Uterus (tissue), 4 donors: ENCODE results near the gene KIN. TPM values are rescaled to one million over a fixed set of nuclear protein-coding genes. Genes with fewer than 3 reads are reported as not detected.

Source experiments
- DNase-seq, 2 donors: peaks; one replicate each; pipeline ENCODE4 v3.0.0-alpha.2; 2019 to 2020
- H3K27ac ChIP-seq, 2 donors: fragments of 200-600 bp; sonication (generic); 1 replicate in 1 of 2; 2 replicates in 1 of 2; pipeline ENCODE4 v1.5.1; 2016 to 2018
- H3K27me3 ChIP-seq, 2 donors: fragments of 200-600 bp; sonication (generic); one replicate each; pipeline ENCODE4 v1.5.1; 2018 to 2019; ENCODE audit warnings: control low read depth in 1 of 2
- H3K36me3 ChIP-seq, 2 donors: fragments of 200-600 bp; sonication (generic); one replicate each; pipeline ENCODE4 v1.5.1; 2019; ENCODE audit warnings: control low read depth in 1 of 2
- H3K4me1 ChIP-seq, 2 donors: fragments of 200-600 bp; sonication (generic); one replicate each; pipeline ENCODE4 v1.5.1; 2018 to 2019; ENCODE audit warnings: control low read depth in 1 of 2
- H3K4me3 ChIP-seq, 2 donors: fragments of 200-600 bp; sonication (generic); 1 replicate in 1 of 2; 2 replicates in 1 of 2; pipeline ENCODE4 v1.5.1; 2018 to 2019; ENCODE audit warnings: mild to moderate bottlenecking in 1 of 2
- H3K9me3 ChIP-seq, 2 donors: fragments of 200-600 bp; sonication (generic); one replicate each; pipeline ENCODE4 v1.5.1; 2019; ENCODE audit warnings: control low read depth in 1 of 2
- POLR2A ChIP-seq, 2 donors: fragments of 450-650 bp; IDR thresholded peaks; one replicate each; pipeline ENCODE4 v1.6.1; 2016; ENCODE audit warnings: antibody characterized with exemption in 2 of 2, mild to moderate bottlenecking in 1 of 2, moderate library complexity in 1 of 2
- intact Hi-C: fragments of 100-400 bp; cut with DNase I; formaldehyde crosslinking; loops from one replicate; pipeline ENCODE4 v1.15.1; 2023; ENCODE audit warnings: low total_unique reads
- total RNA-seq, 4 donors: library from RNA; depleted of rRNA in 3 of 4; stranded (reverse); fragments of >200 nt in 3 of 4; gene quantifications; one replicate each; pipeline versions ENCODE4 v1.1.0 to v1.2.4, GENCODE V29; 2014 to 2023
- TF ChIP-seq, protein P1 (sequence below), 4 experiments: fragments of 200-600 bp in 2 of 4; fragments of 450-650 bp in 2 of 4; sonication (generic) in 2 of 4; IDR thresholded peaks; one replicate each; pipeline ENCODE4 v1.5.1; 2016 to 2019; ENCODE audit warnings: antibody characterized with exemption in 4 of 4, mild to moderate bottlenecking in 2 of 4, moderate library complexity in 1 of 4
- donor health status: DM: yes; HTN: yes; CAD: no.

The KIN gene
- total RNA-seq, 4 donors from 2014 or later = 7.4 to 72.0 (median 14.5) TPM

DNA sequence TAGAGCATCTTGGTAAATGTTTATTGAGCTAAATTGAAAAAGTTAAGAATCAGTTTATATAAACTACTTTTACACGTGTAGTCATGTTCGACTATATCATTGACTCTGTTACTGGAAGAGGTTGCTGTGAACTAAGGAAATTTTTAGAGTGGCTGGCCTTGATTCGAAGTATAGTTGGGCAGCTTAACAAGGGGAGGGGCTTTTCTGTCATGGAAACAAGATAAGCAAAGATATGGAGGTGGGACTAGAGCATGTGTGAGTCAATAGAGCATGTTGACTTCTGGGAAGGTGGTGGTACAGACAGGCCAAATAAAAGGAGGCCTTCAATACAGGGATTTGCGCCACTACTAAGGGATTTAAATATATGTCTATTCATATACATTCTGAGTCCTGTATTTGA, 7.8 kb upstream of the KIN start:
- TF ChIP-seq POLR2A (IDR thresholded peaks at IDR 0.05) = no peak
- TF ChIP-seq, protein P1, sequence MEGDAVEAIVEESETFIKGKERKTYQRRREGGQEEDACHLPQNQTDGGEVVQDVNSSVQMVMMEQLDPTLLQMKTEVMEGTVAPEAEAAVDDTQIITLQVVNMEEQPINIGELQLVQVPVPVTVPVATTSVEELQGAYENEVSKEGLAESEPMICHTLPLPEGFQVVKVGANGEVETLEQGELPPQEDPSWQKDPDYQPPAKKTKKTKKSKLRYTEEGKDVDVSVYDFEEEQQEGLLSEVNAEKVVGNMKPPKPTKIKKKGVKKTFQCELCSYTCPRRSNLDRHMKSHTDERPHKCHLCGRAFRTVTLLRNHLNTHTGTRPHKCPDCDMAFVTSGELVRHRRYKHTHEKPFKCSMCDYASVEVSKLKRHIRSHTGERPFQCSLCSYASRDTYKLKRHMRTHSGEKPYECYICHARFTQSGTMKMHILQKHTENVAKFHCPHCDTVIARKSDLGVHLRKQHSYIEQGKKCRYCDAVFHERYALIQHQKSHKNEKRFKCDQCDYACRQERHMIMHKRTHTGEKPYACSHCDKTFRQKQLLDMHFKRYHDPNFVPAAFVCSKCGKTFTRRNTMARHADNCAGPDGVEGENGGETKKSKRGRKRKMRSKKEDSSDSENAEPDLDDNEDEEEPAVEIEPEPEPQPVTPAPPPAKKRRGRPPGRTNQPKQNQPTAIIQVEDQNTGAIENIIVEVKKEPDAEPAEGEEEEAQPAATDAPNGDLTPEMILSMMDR (IDR thresholded peaks at IDR 0.05) = no peak
- no peak overlapping the region for H3K4me3 ChIP-seq
- no peaks in the 10 kb centered on the region for H3K9me3 ChIP-seq
- DNase-seq = no peak
- no peaks in the 10 kb centered on the region for H3K27me3 ChIP-seq
- no peak overlapping the region for H3K27ac ChIP-seq
- H3K4me1 ChIP-seq = peaks cover 0 to 3% of the 10 kb centered on the region in 2 donors
- H3K36me3 ChIP-seq = no peaks in the 10 kb centered on the region
- intact Hi-C loops = no loop called here

DNA sequence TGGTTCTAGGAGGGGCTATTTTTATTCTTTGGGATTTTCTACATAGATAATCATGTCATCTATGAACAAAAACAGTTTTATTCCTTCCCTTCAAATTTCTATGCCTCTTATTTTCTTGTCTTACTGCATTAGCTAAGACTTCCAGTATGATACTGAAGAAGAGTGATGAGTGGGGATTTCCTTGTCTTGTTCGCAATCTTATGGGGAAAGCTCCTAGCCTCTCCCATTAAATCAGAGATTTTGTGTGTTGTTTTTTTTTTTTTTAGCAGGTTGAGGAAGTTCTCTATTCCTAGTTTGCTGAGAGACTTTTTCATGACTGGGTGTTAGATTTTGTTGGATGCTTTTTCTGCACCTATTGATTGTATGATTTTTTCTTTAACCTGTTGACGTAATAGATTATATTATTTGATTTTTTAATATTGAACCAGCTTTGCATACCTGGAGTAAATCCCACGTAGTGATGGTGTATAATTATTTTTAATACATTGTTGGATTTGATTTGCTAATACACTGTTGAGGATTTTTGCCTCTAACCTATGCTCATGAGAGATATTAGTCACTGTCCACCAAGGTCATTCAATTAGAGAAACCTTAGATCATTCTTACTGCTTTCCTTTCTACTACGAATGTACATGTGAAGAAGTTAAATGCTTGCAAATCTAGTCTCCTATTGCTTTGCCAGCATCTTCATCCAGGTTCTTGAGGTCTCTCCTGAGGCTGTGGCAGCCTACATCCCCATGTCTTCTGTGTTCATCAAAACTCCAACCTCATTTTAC, 6.6 kb upstream of the KIN start:
- Histone ChIP-seq H3K36me3 (no peaks in the 10 kb centered on the region), H3K4me3 (no peak overlapping the region), H3K9me3 (no peaks in the 10 kb centered on the region), H3K4me1 (peaks cover 0 to 6% of the 10 kb centered on the region in 2 donors), H3K27ac (no peak overlapping the region), H3K27me3 (no peaks in the 10 kb centered on the region)
- intact Hi-C loops = no loop called here
- no peak for DNase-seq
- no peak for TF ChIP-seq POLR2A (IDR thresholded peaks at IDR 0.05)
- TF ChIP-seq, protein P1 (IDR thresholded peaks at IDR 0.05) = no peak

DNA sequence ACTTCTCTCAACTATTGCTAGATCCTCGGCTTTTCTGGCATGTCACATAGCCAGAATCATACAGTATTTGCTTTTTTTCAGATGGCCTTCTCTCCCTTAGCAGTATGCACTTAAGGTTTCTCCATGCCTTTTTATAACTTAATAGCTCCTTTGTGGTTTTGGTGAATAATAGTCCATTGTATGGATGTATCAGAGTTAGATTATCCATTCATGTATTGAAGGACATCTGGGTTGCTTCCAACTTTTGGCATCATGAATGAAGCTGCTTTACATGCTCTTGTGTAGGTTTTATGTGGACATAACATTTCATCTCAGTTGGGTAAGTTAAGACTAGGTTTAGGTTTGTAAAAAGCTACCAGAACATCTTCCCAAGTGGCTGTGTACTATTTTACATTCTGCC, 4.7 kb upstream of the KIN start:
- Histone ChIP-seq H3K4me1 (peaks cover 0 to 6% of the 10 kb centered on the region in 2 donors), H3K36me3 (no peaks in the 10 kb centered on the region), H3K4me3 (no peak overlapping the region), H3K27ac (no peak overlapping the region), H3K27me3 (no peaks in the 10 kb centered on the region), H3K9me3 (no peaks in the 10 kb centered on the region)
- no peak for DNase-seq
- TF ChIP-seq POLR2A (IDR thresholded peaks at IDR 0.05) = no peak
- TF ChIP-seq, protein P1 (IDR thresholded peaks at IDR 0.05) = no peak
- intact Hi-C loops = no loop called here

DNA sequence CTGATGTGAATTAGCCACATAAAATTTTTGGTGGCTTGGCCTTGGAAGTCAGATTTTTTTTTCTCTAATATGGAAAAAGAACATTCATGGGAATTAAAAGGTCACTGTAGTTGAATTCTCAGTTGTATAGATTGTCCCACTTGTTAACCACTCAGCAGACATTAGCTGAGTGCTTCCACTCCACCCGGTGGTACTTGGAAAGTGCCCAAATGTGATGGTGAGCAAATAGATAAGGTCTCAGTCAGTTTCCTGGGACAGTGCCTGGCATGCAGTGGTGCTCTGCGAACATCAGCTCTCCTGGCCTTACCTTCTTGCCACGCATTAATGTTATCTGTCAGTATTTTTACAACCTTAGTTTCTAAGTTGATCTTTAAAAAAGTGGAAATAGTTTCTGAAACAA, 1.6 kb upstream of the KIN start:
- DNase-seq = no peak
- Histone ChIP-seq H3K4me1 (peaks cover 0 to 6% of the 10 kb centered on the region in 2 donors), H3K9me3 (no peaks in the 10 kb centered on the region), H3K4me3 (peak overlapping the region; percentile 83 to 85), H3K36me3 (no peaks in the 10 kb centered on the region), H3K27me3 (no peaks in the 10 kb centered on the region), H3K27ac (peak overlapping the region in 1 of 2 donors; percentile 81)
- no peak for TF ChIP-seq POLR2A (IDR thresholded peaks at IDR 0.05)
- TF ChIP-seq, protein P1 (IDR thresholded peaks at IDR 0.05) = no peak
- intact Hi-C loops = no loop called here

DNA sequence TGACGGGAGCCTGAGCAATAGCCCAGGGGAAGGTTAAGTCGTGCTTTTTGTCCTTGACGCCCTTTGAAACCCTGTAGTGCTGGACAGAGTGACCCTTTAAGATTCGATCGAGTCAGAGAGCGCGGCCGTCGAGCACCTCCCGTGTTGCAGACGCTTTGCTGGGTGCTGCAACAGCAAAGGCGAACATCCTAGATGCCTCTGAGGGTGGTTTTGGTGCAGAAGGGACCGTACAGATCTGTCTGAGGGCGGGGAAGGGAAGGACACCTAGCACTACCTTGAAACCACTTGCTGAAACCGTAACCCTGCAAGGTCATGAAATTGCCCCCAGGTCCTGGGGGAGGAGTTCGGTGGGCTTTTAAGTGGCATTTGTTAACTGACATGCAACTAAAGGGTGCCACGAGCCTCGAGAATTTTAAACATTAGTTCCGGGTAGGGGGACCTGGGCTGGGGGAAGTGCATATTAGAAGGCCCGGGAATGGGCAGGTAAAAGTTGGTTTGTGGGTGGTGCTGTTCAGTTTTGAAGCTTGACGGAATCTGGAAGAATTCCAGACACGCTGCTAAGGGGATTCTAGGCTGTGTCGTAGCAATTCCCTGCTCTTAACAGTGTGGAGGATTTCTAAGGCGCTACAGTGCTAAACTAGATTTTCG, 970 bp upstream of the KIN start:
- Histone ChIP-seq H3K9me3 (no peaks in the 10 kb centered on the region), H3K4me1 (peaks cover 0 to 6% of the 10 kb centered on the region in 2 donors), H3K36me3 (no peaks in the 10 kb centered on the region), H3K27me3 (no peaks in the 10 kb centered on the region), H3K4me3 (peak overlapping the region; percentile 83 to 85), H3K27ac (peak overlapping the region; percentile 81 to 84)
- intact Hi-C loops = no loop called here
- TF ChIP-seq, protein P1 (IDR thresholded peaks at IDR 0.05) = no peak
- TF ChIP-seq POLR2A (IDR thresholded peaks at IDR 0.05) = no peak
- no peak for DNase-seq
